ENCODE data around the gene GALNT1.

DNA sequence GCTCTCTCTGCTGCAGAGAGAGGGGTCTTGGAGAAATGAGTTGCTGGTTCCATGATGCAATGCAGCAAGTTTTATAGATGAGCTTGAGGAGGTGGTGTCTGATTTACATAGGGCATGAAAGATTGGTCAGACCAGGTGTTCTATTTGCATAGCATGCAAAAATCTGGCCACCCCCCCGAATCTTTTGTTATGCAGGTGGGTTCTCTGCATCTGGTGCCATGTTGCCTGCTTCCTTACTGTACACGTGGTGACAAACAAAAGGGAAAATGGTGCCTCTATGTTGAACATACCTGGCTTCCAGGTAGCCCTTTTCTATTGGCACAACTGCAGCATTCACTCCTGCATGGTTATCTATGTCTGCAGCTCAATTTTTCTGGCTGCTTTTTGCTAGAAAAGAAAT, 169.4 kb downstream of the GALNT1 start:
- TF ChIP-seq, protein P1, sequence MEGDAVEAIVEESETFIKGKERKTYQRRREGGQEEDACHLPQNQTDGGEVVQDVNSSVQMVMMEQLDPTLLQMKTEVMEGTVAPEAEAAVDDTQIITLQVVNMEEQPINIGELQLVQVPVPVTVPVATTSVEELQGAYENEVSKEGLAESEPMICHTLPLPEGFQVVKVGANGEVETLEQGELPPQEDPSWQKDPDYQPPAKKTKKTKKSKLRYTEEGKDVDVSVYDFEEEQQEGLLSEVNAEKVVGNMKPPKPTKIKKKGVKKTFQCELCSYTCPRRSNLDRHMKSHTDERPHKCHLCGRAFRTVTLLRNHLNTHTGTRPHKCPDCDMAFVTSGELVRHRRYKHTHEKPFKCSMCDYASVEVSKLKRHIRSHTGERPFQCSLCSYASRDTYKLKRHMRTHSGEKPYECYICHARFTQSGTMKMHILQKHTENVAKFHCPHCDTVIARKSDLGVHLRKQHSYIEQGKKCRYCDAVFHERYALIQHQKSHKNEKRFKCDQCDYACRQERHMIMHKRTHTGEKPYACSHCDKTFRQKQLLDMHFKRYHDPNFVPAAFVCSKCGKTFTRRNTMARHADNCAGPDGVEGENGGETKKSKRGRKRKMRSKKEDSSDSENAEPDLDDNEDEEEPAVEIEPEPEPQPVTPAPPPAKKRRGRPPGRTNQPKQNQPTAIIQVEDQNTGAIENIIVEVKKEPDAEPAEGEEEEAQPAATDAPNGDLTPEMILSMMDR (IDR thresholded peaks at IDR 0.05 in 4 of 5, conservative IDR thresholded peaks at IDR 0.05 in 1 of 5): no peak
- no peak for TF ChIP-seq POLR2A (IDR thresholded peaks at IDR 0.05)

All from gastrocnemius medialis (tissue), 4 donors.